Heart left ventricle (tissue), 16 donors: ENCODE results near the gene OR3A2. TPM values are rescaled to one million over a fixed set of nuclear protein-coding genes. Genes with fewer than 3 reads are reported as not detected.
A peak's percentile ranks its signal among the peaks of the same experiment; 100 is the strongest.
"Not testable (repeated sequence)": the region's sequence is repeated elsewhere in the genome, so short reads cannot be mapped to it uniquely, and the experiment has no call there.

Experiments
- ATAC-seq, 4 donors: fragments of 200-7000 bp; cut with Tn5 transposase; one replicate each; pipeline ENCODE4 v1.9.1; 2020 to 2022; ENCODE audit warnings: moderate library complexity in 4 of 4, mild to moderate bottlenecking in 3 of 4, moderate number of reproducible peaks in 1 of 4
- DNase-seq, 5 donors: peaks; one replicate each; pipeline ENCODE4 v3.0.0-alpha.2; 2020
- H3K27ac ChIP-seq, 12 donors: fragments of 200-600 bp; sonication (generic) in 4 of 12; one replicate each; pipeline versions ENCODE4 v1.5.0 to v1.8.0; 2016 to 2022; ENCODE audit warnings: mild to moderate bottlenecking in 2 of 12
- H3K27me3 ChIP-seq, 9 donors: fragments of 200-600 bp; sonication (generic) in 2 of 9; one replicate each; pipeline versions ENCODE4 v1.5.1 to v1.8.0; 2016 to 2022; ENCODE audit warnings: mild to moderate bottlenecking in 3 of 9
- H3K36me3 ChIP-seq, 9 donors: fragments of 200-600 bp; sonication (generic) in 2 of 9; one replicate each; pipeline versions ENCODE4 v1.5.0 to v1.8.0; 2018 to 2022; ENCODE audit warnings: mild to moderate bottlenecking in 2 of 9
- H3K4me1 ChIP-seq, 12 donors: fragments of 200-600 bp; sonication (generic) in 4 of 12; one replicate each; pipeline versions ENCODE4 v1.5.0 to v1.8.0; 2016 to 2022; ENCODE audit warnings: mild to moderate bottlenecking in 3 of 12
- H3K4me3 ChIP-seq, 12 donors: fragments of 200-600 bp; sonication (generic) in 4 of 12; one replicate each; pipeline versions ENCODE4 v1.5.0 to v1.8.0; 2017 to 2022; ENCODE audit warnings: mild to moderate bottlenecking in 9 of 12, moderate library complexity in 4 of 12
- H3K9me3 ChIP-seq, 12 donors: fragments of 200-600 bp; sonication (generic) in 4 of 12; one replicate each; pipeline versions ENCODE4 v1.5.0 to v1.8.0; 2016 to 2022; ENCODE audit warnings: mild to moderate bottlenecking in 1 of 12
- CTCF ChIP-seq, 12 donors: fragments of 200-600 bp; sonication (generic) in 4 of 12; IDR thresholded peaks; one replicate each; pipeline versions ENCODE4 v1.5.0 to v1.8.0; 2018 to 2022; ENCODE audit warnings: antibody characterized with exemption in 12 of 12, mild to moderate bottlenecking in 5 of 12
- POLR2A ChIP-seq, 2 donors: fragments of 450-650 bp; IDR thresholded peaks; one replicate each; pipeline ENCODE4 v1.6.1; 2017; ENCODE audit warnings: antibody characterized with exemption in 2 of 2, mild to moderate bottlenecking in 2 of 2, moderate library complexity in 2 of 2
- WGBS, 4 donors: extraction: QIAGEN DNeasy Blood & Tissue Kit in 2 of 4; methylation state at CpG; one replicate each; pipeline versions ENCODE4 v1.1.5 to v1.1.7; 2013 to 2018; 5-methylcytosine and 5-hydroxymethylcytosine counted together
- intact Hi-C, 10 donors: fragments of 100-400 bp; cut with DNase I; formaldehyde crosslinking; loops; one replicate each; pipeline versions ENCODE4 v1.11.1 to v1.14.2; 2022
- polyA plus RNA-seq, 2 donors: library from polyadenylated mRNA; stranded (reverse); fragments of 200-250 nt; gene quantifications; one replicate each; pipeline ENCODE4 v1.2.3, GENCODE V29; 2013
- total RNA-seq, 9 donors: library from RNA; depleted of rRNA in 2 of 9; stranded (reverse); fragments of >200 nt in 2 of 9; fragmentation: NEBNext Ultra II Directional in 3 of 9; extraction: Animal tissue kit (Norgen Biotek cat#: 25700) in 3 of 9; gene quantifications; one replicate each; pipeline versions ENCODE4 v1.1.0 to v1.2.4, GENCODE V29; 2016 to 2023
- donor health status: ischemic (EF 13 %, LVEDD 7.1; RV severe dilation, severe dysfunction).
- donor health status: healthy with polysubstance abuse.
- donor health status: DM: no; HTN: yes; CAD: no.
- donor health status: DM: no; HTN: no; CAD: no.
- donor health status: ischemic (EF 25% LVEDD 6.9; RV normal size, moderate dysfunction).
- donor health status: ischemic (EF 25% LVEDD 5.7; RV mildly dilated, moderate dysfunction).
- donor health status: healthy.
- donor health status: DM: yes; HTN: yes; CAD: no.
- donor health status: ischemic (EF 35%, LVEDD 5.7; RV mildly dilated, moderate dysfunction).
- donor health status: nonischemic (EF 11% LVEDD 7.7; RV severe dilation, severe dysfunction).
- donor health status: DM: yes; HTN: yes; CAD: no.
- donor health status: PGD.
- donor health status: ischemic (EF 29% LVEDD 5.4; RV normal size, mild dysfunction).
- donor health status: nonischemic (EF 23%, LVEDD 6.1; RV moderate dilation, normal function).

Gene OR3A2
- total and polyA plus RNA-seq, 11 donors = 0.35 TPM; not detected in 10

- Histone ChIP-seq H3K27ac (no peak overlapping the region), H3K4me3 (no peak overlapping the region), H3K36me3 (no peaks in the 10 kb centered on the region), H3K27me3 (peaks cover 0 to 8% (median 0%) of the 10 kb centered on the region in 9 donors), H3K9me3 (peaks cover 0 to 1% (median 0%) of the 10 kb centered on the region in 12 donors), H3K4me1 (no peaks in the 10 kb centered on the region)
- 71 to 87% (median 79%) methylated on average over 1 of the region's 1 CpG for WGBS, 4 donors
- intact Hi-C loops = no loop called here
- ATAC-seq = no peak
- no peak for TF ChIP-seq POLR2A (IDR thresholded peaks at IDR 0.05)
- no peak for TF ChIP-seq CTCF (IDR thresholded peaks at IDR 0.05)
- DNase-seq = no peak
Observed at GRCh38 chr17:3260163-3260562, 125.9 kb downstream of the OR3A2 start.

DNA sequence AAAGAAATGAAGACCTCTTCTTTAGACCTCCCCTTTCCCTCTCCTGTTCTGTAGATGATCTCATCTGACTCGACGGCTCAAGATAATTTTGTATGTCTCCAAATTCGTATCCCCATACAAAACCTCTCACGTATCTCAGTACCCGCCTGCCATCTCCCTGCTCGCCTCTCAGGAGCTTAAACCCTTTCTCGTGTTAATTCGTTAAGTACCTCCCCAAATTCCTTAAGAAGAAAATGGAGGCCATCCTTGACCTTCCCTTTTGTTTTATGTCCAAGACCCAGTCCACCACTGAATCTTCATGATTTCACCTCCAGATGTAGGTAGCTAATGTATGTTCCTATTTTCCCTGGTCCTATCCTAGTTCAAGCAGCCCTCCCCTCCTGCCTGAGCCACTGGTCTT, 129.5 kb downstream of the OR3A2 start:
- Histone ChIP-seq H3K27ac (no peak overlapping the region), H3K27me3 (peaks cover 0 to 7% (median 0%) of the 10 kb centered on the region in 9 donors), H3K36me3 (no peaks in the 10 kb centered on the region), H3K9me3 (peaks cover 0 to 10% (median 0%) of the 10 kb centered on the region in 12 donors), H3K4me1 (no peaks in the 10 kb centered on the region), H3K4me3 (no peak overlapping the region)
- intact Hi-C loops = no loop called here
- ATAC-seq (no peak), DNase-seq (no peak)
- TF ChIP-seq CTCF (IDR thresholded peaks at IDR 0.05) = no peak
- no peak for TF ChIP-seq POLR2A (IDR thresholded peaks at IDR 0.05)
- WGBS, 4 donors = 82 to 90% (median 85%) methylated on average over 8 of the region's 8 CpGs

GRCh38 chr17:3249013-3249412, 137.1 kb downstream of the OR3A2 start:
- H3K36me3 ChIP-seq, H3K27ac ChIP-seq, H3K9me3 ChIP-seq, H3K4me1 ChIP-seq, DNase-seq, H3K27me3 ChIP-seq, H3K4me3 ChIP-seq, intact Hi-C loops, ATAC-seq: not testable (repeated sequence)
- WGBS, 4 donors = 94 to 100% (median 100%) methylated on average over 1 of the region's 2 CpGs

DNA sequence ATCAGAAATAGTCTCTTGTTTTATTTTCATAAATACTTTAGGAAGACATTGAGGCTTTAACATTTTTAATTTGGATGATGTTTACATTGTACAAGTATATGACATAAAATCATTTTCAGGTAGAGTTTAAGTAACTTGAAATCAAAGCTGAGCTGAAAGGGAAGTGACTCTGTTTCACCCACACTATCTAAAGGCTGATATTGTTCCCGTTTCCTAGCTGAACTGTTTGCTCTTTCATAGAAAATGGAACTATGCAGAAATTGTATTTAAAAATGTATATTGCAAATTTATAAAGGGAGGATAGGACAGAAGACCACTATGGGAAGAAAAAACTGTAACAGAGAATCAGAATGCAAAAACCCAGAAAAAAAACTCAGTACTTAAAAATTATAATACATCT, 141.3 kb downstream of the OR3A2 start:
- H3K27ac ChIP-seq, H3K27me3 ChIP-seq, H3K4me3 ChIP-seq, DNase-seq, intact Hi-C loops, H3K36me3 ChIP-seq, H3K9me3 ChIP-seq, ATAC-seq, H3K4me1 ChIP-seq: not testable (repeated sequence)
- 25 to 46% (median 37%) methylated on average over 1 of the region's 1 CpG for WGBS, 4 donors

- H3K4me3 ChIP-seq, H3K36me3 ChIP-seq, ATAC-seq, H3K27me3 ChIP-seq, H3K27ac ChIP-seq, H3K9me3 ChIP-seq, DNase-seq, intact Hi-C loops, H3K4me1 ChIP-seq: not testable (repeated sequence)
- 81 to 100% (median 100%) methylated on average over 1 of the region's 1 CpG; no CpG with 5 or more reads in 1 of the 4 donors for WGBS, 4 donors
Observed at GRCh38 chr17:3241044-3241443, 145.1 kb downstream of the OR3A2 start.

- H3K4me3 ChIP-seq, DNase-seq, H3K4me1 ChIP-seq, intact Hi-C loops, H3K27ac ChIP-seq, H3K27me3 ChIP-seq, H3K36me3 ChIP-seq, H3K9me3 ChIP-seq: not testable (repeated sequence)
- peak; percentile 58 to 73 (median 67) for ATAC-seq
- 10 to 30% (median 21%) methylated on average over 1 to 2 of the region's 2 CpGs for WGBS, 4 donors
Observed at GRCh38 chr17:3238685-3239084, 147.4 kb downstream of the OR3A2 start.

DNA sequence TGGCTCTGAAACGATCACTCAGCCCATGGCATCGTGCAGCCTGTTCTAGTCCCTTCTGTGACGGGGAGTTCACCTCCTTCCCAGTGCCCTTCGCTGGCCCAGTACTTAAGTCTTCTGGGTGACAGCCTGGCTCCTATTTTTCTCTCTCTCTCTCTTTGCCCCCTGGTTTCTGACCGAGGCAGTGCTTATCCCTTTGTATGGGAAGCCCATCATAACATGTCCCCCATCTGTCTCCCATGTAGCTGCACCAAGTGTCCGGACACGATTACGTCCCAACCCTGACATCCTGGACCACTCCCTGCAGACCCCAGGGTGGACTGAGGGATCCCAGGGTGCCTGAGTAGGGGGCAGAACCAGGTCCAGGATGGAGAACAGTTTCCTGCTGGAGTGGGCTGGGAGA, 153.8 kb downstream of the OR3A2 start:
- H3K36me3 ChIP-seq, H3K4me1 ChIP-seq, H3K27me3 ChIP-seq, H3K9me3 ChIP-seq, H3K27ac ChIP-seq, DNase-seq, intact Hi-C loops, H3K4me3 ChIP-seq, ATAC-seq: not testable (repeated sequence)
- 81 to 86% (median 82%) methylated on average over 8 of the region's 8 CpGs for WGBS, 4 donors
